HG03039 (cell line): ENCODE results near the gene GALNT7.

Experiments
- ATAC-seq: cut with Tn5 transposase; IDR thresholded peaks from one replicate; pipeline ENCODE4 v1.9.1; 2021; ENCODE audit warnings: mild to moderate bottlenecking, moderate library complexity; ENCODE audit not compliant: unreplicated experiment

GALNT7 gene

GRCh38 chr4:173259310-173259709, 90.7 kb downstream of the GALNT7 start:
- no peak for ATAC-seq

GRCh38 chr4:173261052-173261451, 92.4 kb downstream of the GALNT7 start:
- no peak for ATAC-seq

- ATAC-seq = no peak
These were observed 93.8 kb downstream of the GALNT7 start for GRCh38 chr4:173262375-173262774.

- no peak for ATAC-seq
These were observed 95.6 kb downstream of the GALNT7 start for GRCh38 chr4:173264245-173264644.

GRCh38 chr4:173264684-173265185, 96.1 kb downstream of the GALNT7 start:
- peak; percentile 89 for ATAC-seq

- ATAC-seq = no peak
These were observed 97.1 kb downstream of the GALNT7 start for GRCh38 chr4:173265751-173266150.

- ATAC-seq = no peak
These were observed 99.1 kb downstream of the GALNT7 start for GRCh38 chr4:173267711-173268110.

- no peak for ATAC-seq
These were observed 100.7 kb downstream of the GALNT7 start for GRCh38 chr4:173269280-173269679.

GRCh38 chr4:173270312-173271027, 101.9 kb downstream of the GALNT7 start:
- no peak for ATAC-seq

- ATAC-seq = no peak
These were observed 103.7 kb downstream of the GALNT7 start for GRCh38 chr4:173272314-173272713.

- ATAC-seq = no peak
These were observed 104.4 kb downstream of the GALNT7 start for GRCh38 chr4:173272996-173273395.

- ATAC-seq = no peak
These were observed 105.3 kb downstream of the GALNT7 start for GRCh38 chr4:173273941-173274340.

- no peak for ATAC-seq
These were observed 106.1 kb downstream of the GALNT7 start for GRCh38 chr4:173274744-173275143.

- no peak for ATAC-seq
These were observed 106.5 kb downstream of the GALNT7 start for GRCh38 chr4:173275150-173275549.

- no peak for ATAC-seq
These were observed 108.7 kb downstream of the GALNT7 start for GRCh38 chr4:173277340-173277739.

GRCh38 chr4:173280998-173281397, 112.4 kb downstream of the GALNT7 start:
- peak; percentile 31 for ATAC-seq

- ATAC-seq = peak; percentile 50
These were observed 113.0 kb downstream of the GALNT7 start for GRCh38 chr4:173281406-173282255.

- ATAC-seq = no peak
These were observed 113.6 kb downstream of the GALNT7 start for GRCh38 chr4:173282256-173282562.

GRCh38 chr4:173282626-173283025, 114.0 kb downstream of the GALNT7 start:
- ATAC-seq = no peak

- no peak for ATAC-seq
These were observed 115.9 kb downstream of the GALNT7 start for GRCh38 chr4:173284463-173284862.

GRCh38 chr4:173287486-173287885, 118.9 kb downstream of the GALNT7 start:
- ATAC-seq = no peak

- peak; percentile 43 for ATAC-seq
These were observed 119.7 kb downstream of the GALNT7 start for GRCh38 chr4:173288296-173288695.
